Liver (tissue), 9 donors: ENCODE results near the gene BIN1. TPM values are rescaled to one million over a fixed set of nuclear protein-coding genes. Genes with fewer than 3 reads are reported as not detected.

ENCODE experiments used
- DNase-seq: peaks from one replicate; pipeline ENCODE4 v3.0.0-alpha.2; 2017; ENCODE audit warnings: low spot score
- H3K27ac ChIP-seq, 2 donors: one replicate each; pipeline ENCODE4 v1.7.0; 2013; ENCODE audit warnings: inconsistent platforms in 2 of 2, low read length in 2 of 2, control low read depth in 1 of 2, low read depth in 1 of 2, mild to moderate bottlenecking in 1 of 2
- H3K27me3 ChIP-seq, 4 donors: one replicate each; pipeline versions ENCODE4 v1.6.1 to v1.7.0; 2013; ENCODE audit warnings: low read length in 3 of 4, inconsistent platforms in 1 of 4, mild to moderate bottlenecking in 1 of 4, moderate library complexity in 1 of 4; ENCODE audit not compliant: control insufficient read depth in 4 of 4, insufficient read depth in 4 of 4
- H3K36me3 ChIP-seq, 4 donors: one replicate each; pipeline versions ENCODE4 v1.6.1 to v1.7.0; 2013; ENCODE audit warnings: low read length in 3 of 4, mild to moderate bottlenecking in 3 of 4, low read depth in 1 of 4, moderate library complexity in 1 of 4; ENCODE audit not compliant: control insufficient read depth in 4 of 4, insufficient read depth in 3 of 4
- H3K4me1 ChIP-seq, 4 donors: one replicate each; pipeline versions ENCODE4 v1.6.1 to v1.7.0; 2013; ENCODE audit warnings: low read length in 3 of 4, mild to moderate bottlenecking in 3 of 4, moderate library complexity in 1 of 4; ENCODE audit not compliant: control insufficient read depth in 4 of 4, insufficient read depth in 4 of 4
- H3K4me3 ChIP-seq, 3 donors: one replicate each; pipeline versions ENCODE4 v1.6.1 to v1.7.0; 2013; ENCODE audit warnings: low read length in 3 of 3, control low read depth in 1 of 3, low read depth in 1 of 3, mild to moderate bottlenecking in 1 of 3
- H3K9ac ChIP-seq, 2 donors: one replicate each; pipeline ENCODE4 v1.7.0; 2013; ENCODE audit warnings: low read length in 2 of 2, mild to moderate bottlenecking in 2 of 2, moderate library complexity in 2 of 2, control low read depth in 1 of 2, low read depth in 1 of 2
- H3K9me3 ChIP-seq, 4 donors: one replicate each; pipeline versions ENCODE4 v1.6.1 to v1.7.0; 2013; ENCODE audit warnings: low read length in 3 of 4; ENCODE audit not compliant: control insufficient read depth in 4 of 4
- CTCF ChIP-seq: fragments of 150-350 bp; IDR thresholded peaks from 2 replicates; pipeline ENCODE4 v1.5.1; 2017; ENCODE audit warnings: improper control_type of control experiment, low read depth, low read length; ENCODE audit not compliant: missing input control
- EGR1 ChIP-seq, 2 donors: IDR thresholded peaks; 2 replicates each; pipeline ENCODE4 v1.6.1; 2016 to 2018; ENCODE audit warnings: antibody characterized with exemption in 2 of 2, low read depth in 2 of 2
- FOXA1 ChIP-seq: IDR thresholded peaks from 2 replicates; pipeline ENCODE4 v1.6.1; 2016; ENCODE audit warnings: antibody characterized with exemption
- FOXA2 ChIP-seq: IDR thresholded peaks from 2 replicates; pipeline ENCODE4 v1.6.1; 2016; ENCODE audit warnings: antibody characterized with exemption
- GABPA ChIP-seq, 2 donors: IDR thresholded peaks in 1 of 2; conservative IDR thresholded peaks in 1 of 2; 2 replicates each; pipeline ENCODE4 v1.6.1; 2016; ENCODE audit warnings: antibody characterized with exemption in 2 of 2, mild to moderate bottlenecking in 1 of 2, moderate library complexity in 1 of 2
- HNF4A ChIP-seq, 2 donors: conservative IDR thresholded peaks; 2 replicates each; pipeline ENCODE4 v1.6.1; 2016; ENCODE audit warnings: antibody characterized with exemption in 2 of 2, mild to moderate bottlenecking in 2 of 2
- HNF4G ChIP-seq: IDR thresholded peaks from 2 replicates; pipeline ENCODE4 v1.6.1; 2016; ENCODE audit warnings: antibody characterized with exemption
- JUND ChIP-seq, 2 donors: IDR thresholded peaks; 2 replicates each; pipeline ENCODE4 v1.6.1; 2016; ENCODE audit warnings: antibody characterized with exemption in 2 of 2
- MAX ChIP-seq: IDR thresholded peaks from 2 replicates; pipeline ENCODE4 v1.6.1; 2016; ENCODE audit warnings: antibody characterized with exemption
- NR2F2 ChIP-seq: IDR thresholded peaks from 2 replicates; pipeline ENCODE4 v1.6.1; 2016; ENCODE audit warnings: antibody characterized with exemption
- RAD21 ChIP-seq, 2 donors: IDR thresholded peaks; 2 replicates each; pipeline ENCODE4 v1.6.1; 2016; ENCODE audit warnings: antibody characterized with exemption in 2 of 2, mild to moderate bottlenecking in 2 of 2
- RXRA ChIP-seq, 2 donors: IDR thresholded peaks; 2 replicates each; pipeline ENCODE4 v1.6.1; 2017 to 2018; ENCODE audit warnings: antibody characterized with exemption in 2 of 2, mild to moderate bottlenecking in 1 of 2
- SP1 ChIP-seq: IDR thresholded peaks from 2 replicates; pipeline ENCODE4 v1.6.1; 2018; ENCODE audit warnings: antibody characterized with exemption, mild to moderate bottlenecking
- TAF1 ChIP-seq: conservative IDR thresholded peaks from 2 replicates; pipeline ENCODE4 v1.6.1; 2016; ENCODE audit warnings: antibody characterized with exemption, mild to moderate bottlenecking
- YY1 ChIP-seq: IDR thresholded peaks from 2 replicates; pipeline ENCODE4 v1.6.1; 2016; ENCODE audit warnings: antibody characterized with exemption, mild to moderate bottlenecking
- WGBS: extraction: QIAGEN DNeasy Blood & Tissue Kit; methylation state at CpG from one replicate; pipeline ENCODE4 v1.1.7; 2013; 5-methylcytosine and 5-hydroxymethylcytosine counted together
- polyA plus RNA-seq, 2 donors: library from polyadenylated mRNA; stranded (reverse) in 1 of 2; unstranded in 1 of 2; fragments of 200-250 nt in 1 of 2; fragments of >200 nt in 1 of 2; fragmentation: Nextera tagmentation in 1 of 2; extraction: Ambion mirVana in 1 of 2; gene quantifications; one replicate each; pipeline versions ENCODE4 v1.2.1 to v1.2.3, GENCODE V29; 2013 to 2015
- total RNA-seq, 2 donors: library from RNA; depleted of rRNA; stranded (reverse); fragments of >200 nt; gene quantifications; one replicate each; pipeline ENCODE4 v1.2.3, GENCODE V29; 2014
- TF ChIP-seq, protein P1 (sequence below): IDR thresholded peaks from 2 replicates; pipeline ENCODE4 v1.6.1; 2016; ENCODE audit warnings: antibody characterized with exemption
- TF ChIP-seq, protein P2 (sequence below): IDR thresholded peaks from 2 replicates; pipeline ENCODE4 v1.6.1; 2016; ENCODE audit warnings: antibody characterized with exemption, mild to moderate bottlenecking
- TF ChIP-seq, protein P3 (sequence below): IDR thresholded peaks from 2 replicates; pipeline ENCODE4 v1.6.1; 2016; ENCODE audit warnings: antibody characterized with exemption
- donor health status: healthy.
- donor health status: healthy.
- donor health status: healthy.
- donor health status: healthy.
- donor health status: healthy.

BIN1 gene
- total and polyA plus RNA-seq, 4 donors, result 13.3 to 21.5 (median 15.0) TPM

GRCh38 chr2:127074358-127074757 lies 32.6 kb downstream of the BIN1 start (continued):
- TF ChIP-seq, protein P1, sequence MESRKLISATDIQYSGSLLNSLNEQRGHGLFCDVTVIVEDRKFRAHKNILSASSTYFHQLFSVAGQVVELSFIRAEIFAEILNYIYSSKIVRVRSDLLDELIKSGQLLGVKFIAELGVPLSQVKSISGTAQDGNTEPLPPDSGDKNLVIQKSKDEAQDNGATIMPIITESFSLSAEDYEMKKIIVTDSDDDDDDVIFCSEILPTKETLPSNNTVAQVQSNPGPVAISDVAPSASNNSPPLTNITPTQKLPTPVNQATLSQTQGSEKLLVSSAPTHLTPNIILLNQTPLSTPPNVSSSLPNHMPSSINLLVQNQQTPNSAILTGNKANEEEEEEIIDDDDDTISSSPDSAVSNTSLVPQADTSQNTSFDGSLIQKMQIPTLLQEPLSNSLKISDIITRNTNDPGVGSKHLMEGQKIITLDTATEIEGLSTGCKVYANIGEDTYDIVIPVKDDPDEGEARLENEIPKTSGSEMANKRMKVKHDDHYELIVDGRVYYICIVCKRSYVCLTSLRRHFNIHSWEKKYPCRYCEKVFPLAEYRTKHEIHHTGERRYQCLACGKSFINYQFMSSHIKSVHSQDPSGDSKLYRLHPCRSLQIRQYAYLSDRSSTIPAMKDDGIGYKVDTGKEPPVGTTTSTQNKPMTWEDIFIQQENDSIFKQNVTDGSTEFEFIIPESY, result no peak
- no peak for TF ChIP-seq GABPA (IDR thresholded peaks at IDR 0.05 in 1 of 2, conservative IDR thresholded peaks at IDR 0.05 in 1 of 2)

DNA sequence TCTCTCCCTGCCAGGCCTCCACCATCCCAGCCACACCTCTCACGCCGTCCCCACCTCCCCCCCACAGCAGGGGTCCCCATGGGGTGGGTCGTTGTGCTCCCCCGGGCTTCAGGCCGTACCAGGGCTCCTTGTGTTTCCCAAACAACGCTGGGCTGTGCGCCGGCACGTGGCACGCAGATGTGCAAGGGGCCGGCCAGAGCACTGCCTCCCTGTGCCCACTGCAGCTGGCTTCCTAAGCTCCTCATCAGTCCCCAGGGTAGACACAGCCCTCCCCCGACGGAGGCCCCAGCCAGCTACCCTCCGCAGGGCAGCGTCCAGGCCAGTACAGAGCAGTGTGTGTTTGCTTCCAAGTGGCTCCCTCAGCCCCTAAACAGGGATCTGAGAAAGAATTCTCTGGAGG lies 34.0 kb downstream of the BIN1 start:
- no peak overlapping the region for H3K4me3 ChIP-seq
- no peaks in the 10 kb centered on the region for H3K9me3 ChIP-seq
- DNase-seq, result no peak
- H3K4me1 ChIP-seq, result peaks cover 0 to 5% (median 1%) of the 10 kb centered on the region in 4 donors
- H3K27ac ChIP-seq, result no peak overlapping the region
- peaks cover 0 to 13% (median 1%) of the 10 kb centered on the region in 4 donors for H3K36me3 ChIP-seq
- WGBS, result 85% methylated on average over 15 of the region's 15 CpGs
- H3K9ac ChIP-seq, result no peak overlapping the region
- TF ChIP-seq, protein P2, sequence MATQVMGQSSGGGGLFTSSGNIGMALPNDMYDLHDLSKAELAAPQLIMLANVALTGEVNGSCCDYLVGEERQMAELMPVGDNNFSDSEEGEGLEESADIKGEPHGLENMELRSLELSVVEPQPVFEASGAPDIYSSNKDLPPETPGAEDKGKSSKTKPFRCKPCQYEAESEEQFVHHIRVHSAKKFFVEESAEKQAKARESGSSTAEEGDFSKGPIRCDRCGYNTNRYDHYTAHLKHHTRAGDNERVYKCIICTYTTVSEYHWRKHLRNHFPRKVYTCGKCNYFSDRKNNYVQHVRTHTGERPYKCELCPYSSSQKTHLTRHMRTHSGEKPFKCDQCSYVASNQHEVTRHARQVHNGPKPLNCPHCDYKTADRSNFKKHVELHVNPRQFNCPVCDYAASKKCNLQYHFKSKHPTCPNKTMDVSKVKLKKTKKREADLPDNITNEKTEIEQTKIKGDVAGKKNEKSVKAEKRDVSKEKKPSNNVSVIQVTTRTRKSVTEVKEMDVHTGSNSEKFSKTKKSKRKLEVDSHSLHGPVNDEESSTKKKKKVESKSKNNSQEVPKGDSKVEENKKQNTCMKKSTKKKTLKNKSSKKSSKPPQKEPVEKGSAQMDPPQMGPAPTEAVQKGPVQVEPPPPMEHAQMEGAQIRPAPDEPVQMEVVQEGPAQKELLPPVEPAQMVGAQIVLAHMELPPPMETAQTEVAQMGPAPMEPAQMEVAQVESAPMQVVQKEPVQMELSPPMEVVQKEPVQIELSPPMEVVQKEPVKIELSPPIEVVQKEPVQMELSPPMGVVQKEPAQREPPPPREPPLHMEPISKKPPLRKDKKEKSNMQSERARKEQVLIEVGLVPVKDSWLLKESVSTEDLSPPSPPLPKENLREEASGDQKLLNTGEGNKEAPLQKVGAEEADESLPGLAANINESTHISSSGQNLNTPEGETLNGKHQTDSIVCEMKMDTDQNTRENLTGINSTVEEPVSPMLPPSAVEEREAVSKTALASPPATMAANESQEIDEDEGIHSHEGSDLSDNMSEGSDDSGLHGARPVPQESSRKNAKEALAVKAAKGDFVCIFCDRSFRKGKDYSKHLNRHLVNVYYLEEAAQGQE, result no peak
- TF ChIP-seq SP1, result no peak
- no peak for TF ChIP-seq RAD21 (IDR thresholded peaks at IDR 0.05)
- TF ChIP-seq, protein P3, sequence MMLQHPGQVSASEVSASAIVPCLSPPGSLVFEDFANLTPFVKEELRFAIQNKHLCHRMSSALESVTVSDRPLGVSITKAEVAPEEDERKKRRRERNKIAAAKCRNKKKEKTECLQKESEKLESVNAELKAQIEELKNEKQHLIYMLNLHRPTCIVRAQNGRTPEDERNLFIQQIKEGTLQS, result no peak
- no peak for TF ChIP-seq HNF4A (conservative IDR thresholded peaks at IDR 0.05)
- no peak for TF ChIP-seq JUND (IDR thresholded peaks at IDR 0.05)
- TF ChIP-seq, protein P1, result no peak
- no peak for TF ChIP-seq NR2F2
- no peak for TF ChIP-seq HNF4G
- H3K27me3 ChIP-seq, result no peaks in the 10 kb centered on the region

- DNase-seq, result no peak
- Histone ChIP-seq H3K27ac (no peak overlapping the region), H3K9ac (no peak overlapping the region), H3K4me3 (no peak overlapping the region), H3K9me3 (no peaks in the 10 kb centered on the region), H3K36me3 (peaks cover 0 to 13% (median 1%) of the 10 kb centered on the region in 4 donors), H3K27me3 (no peaks in the 10 kb centered on the region), H3K4me1 (peaks cover 3 to 9% (median 5%) of the 10 kb centered on the region in 4 donors)
- 84% methylated on average over 9 of the region's 9 CpGs for WGBS
- TF ChIP-seq FOXA1 (no peak), FOXA2 (no peak), YY1 (no peak), HNF4G (no peak), NR2F2 (no peak), HNF4A (conservative IDR thresholded peaks at IDR 0.05) (no peak), TAF1 (no peak), CTCF (no peak), RXRA (IDR thresholded peaks at IDR 0.05) (no peak), MAX (no peak), EGR1 (IDR thresholded peaks at IDR 0.05; ENCODE audit: low read depth in 2 of 2) (no peak), JUND (IDR thresholded peaks at IDR 0.05) (no peak), RAD21 (IDR thresholded peaks at IDR 0.05) (no peak)
- TF ChIP-seq, protein P3, result no peak
- TF ChIP-seq, protein P1, result no peak
Observed at GRCh38 chr2:127072396-127072795, 34.6 kb downstream of the BIN1 start.
